ENCODE data around the gene HOXA4.

GRCh38 chr7:27131390-27131819 is 848 bp upstream of the HOXA4 start:
- TF ChIP-seq CTCF (IDR thresholded peaks at IDR 0.05; ENCODE audit: insufficient read depth, low read length, poor library complexity, severe bottlenecking): no peak
- TF ChIP-seq EZH2phosphoT487 (conservative IDR thresholded peaks at IDR 0.05; ENCODE audit: low read length): no peak

Data from SU-DHL-6 (cell line).